IMR-90 (cell line): ENCODE results near the gene BMP7. TPM values are rescaled to one million over a fixed set of nuclear protein-coding genes. Genes with fewer than 3 reads are reported as not detected.

Experiments used
- ATAC-seq: fragments of 200-7000 bp; cut with Tn5 transposase; 2 replicates; pipeline ENCODE4 v1.9.1; 2020; ENCODE audit warnings: low read depth, mild to moderate bottlenecking, moderate library complexity
- BruUV-seq: library from RNA; stranded (reverse); fragments of 400-500 nt; replicated peaks from 2 replicates; lab custom pipeline; 2021; lab: Mats Ljungman, UMichigan
- CTCF ChIA-PET: fragments of 300-600 bp; formaldehyde crosslinking; extraction: SDS; loops from one replicate; lab custom pipeline; 2021; ENCODE audit warnings: antibody characterized with exemption; lab: Yijun Ruan, JAX
- POLR2A ChIA-PET: fragments of 300-600 bp; sonication (Branson Sonifier 250); formaldehyde crosslinking; loops from one replicate; lab custom pipeline; 2022; ENCODE audit warnings: antibody characterized with exemption; ENCODE audit not compliant: unreplicated experiment; lab: Charles Lee
- DNase-seq: peaks from one replicate; pipeline ENCODE4 v3.0.0; 2013
- H2AFZ ChIP-seq: replicated peaks from 2 replicates; pipeline ENCODE3; 2013; ENCODE audit warnings: low read length, mild to moderate bottlenecking; ENCODE audit not compliant: poor library complexity
- H2AK5ac ChIP-seq: 2 replicates; pipeline ENCODE4 v1.6.1; 2013; ENCODE audit warnings: low read depth, low read length, inconsistent platforms
- H2AK9ac ChIP-seq: replicated peaks from 2 replicates; pipeline ENCODE3; 2013; ENCODE audit warnings: mild to moderate bottlenecking, low read depth, low read length, moderate library complexity; ENCODE audit not compliant: poor library complexity
- H2BK120ac ChIP-seq: 2 replicates; pipeline ENCODE4 v1.6.1; 2013; ENCODE audit warnings: low read depth, low read length, inconsistent platforms
- H2BK15ac ChIP-seq: 3 replicates; pipeline ENCODE4 v1.6.1; 2013; ENCODE audit warnings: low read depth, low read length, inconsistent platforms
- H2BK20ac ChIP-seq: 2 replicates; pipeline ENCODE4 v1.6.1; 2013; ENCODE audit warnings: low read depth, mild to moderate bottlenecking, inconsistent platforms, low read length, moderate library complexity
- H2BK5ac ChIP-seq: 2 replicates; pipeline ENCODE4 v1.6.1; 2013; ENCODE audit warnings: mild to moderate bottlenecking, low read depth, low read length, inconsistent platforms; ENCODE audit not compliant: poor library complexity, severe bottlenecking
- H3K14ac ChIP-seq: replicated peaks from 2 replicates; pipeline ENCODE4 v1.6.1; 2013; ENCODE audit warnings: low read depth, low read length, inconsistent platforms
- H3K18ac ChIP-seq: 2 replicates; pipeline ENCODE4 v1.6.1; 2013; ENCODE audit warnings: low read depth, low read length, control low read depth
- H3K23ac ChIP-seq: 2 replicates; pipeline ENCODE4 v1.6.1; 2013; ENCODE audit warnings: low read depth, low read length, inconsistent platforms
- H3K27ac ChIP-seq: 2 replicates; pipeline ENCODE4 v1.5.1; 2013; ENCODE audit warnings: mild to moderate bottlenecking, control low read depth, low read length; ENCODE audit not compliant: insufficient read depth
- H3K27me3 ChIP-seq: 2 replicates; pipeline ENCODE4 v1.6.1; 2013; ENCODE audit warnings: low read length; ENCODE audit not compliant: control insufficient read depth, insufficient read depth
- H3K36me3 ChIP-seq: 2 replicates; pipeline ENCODE4 v1.6.1; 2013; ENCODE audit warnings: low read length, mixed read lengths; ENCODE audit not compliant: control insufficient read depth, insufficient read depth
- H3K4ac ChIP-seq: 2 replicates; pipeline ENCODE4 v1.6.1; 2013; ENCODE audit warnings: low read depth, low read length, inconsistent platforms
- H3K4me1 ChIP-seq: 2 replicates; pipeline ENCODE4 v1.6.1; 2013; ENCODE audit warnings: low read length, mixed read lengths; ENCODE audit not compliant: control insufficient read depth, insufficient read depth
- H3K4me2 ChIP-seq: 2 replicates; pipeline ENCODE4 v1.6.1; 2013; ENCODE audit warnings: low read depth, mild to moderate bottlenecking, control low read depth, low read length, moderate library complexity
- H3K4me3 ChIP-seq: 2 replicates; pipeline ENCODE4 v1.5.1; 2013; ENCODE audit warnings: low read depth, mild to moderate bottlenecking, control low read depth, low read length, moderate library complexity; ENCODE audit not compliant: insufficient read depth
- H3K56ac ChIP-seq: 2 replicates; pipeline ENCODE4 v1.6.1; 2013; ENCODE audit warnings: low read length, inconsistent platforms; ENCODE audit not compliant: insufficient read depth; ENCODE audit errors: extremely low read depth
- H3K79me1 ChIP-seq, 2 experiments: 2 replicates each; pipeline ENCODE4 v1.6.1; 2013; ENCODE audit warnings: low read length in 2 of 2, inconsistent platforms in 1 of 2, low read depth in 1 of 2
- H3K9ac ChIP-seq: 2 replicates; pipeline ENCODE4 v1.6.1; 2013; ENCODE audit warnings: low read depth, low read length, control low read depth
- H3K9me1 ChIP-seq: 2 replicates; pipeline ENCODE4 v1.6.1; 2013; ENCODE audit warnings: low read length, inconsistent platforms; ENCODE audit not compliant: insufficient read depth
- H3K9me3 ChIP-seq: 2 replicates; pipeline ENCODE4 v1.6.1; 2013; ENCODE audit warnings: low read length; ENCODE audit not compliant: control insufficient read depth, insufficient read depth
- H4K20me1 ChIP-seq: 2 replicates; pipeline ENCODE4 v1.6.1; 2013; ENCODE audit warnings: low read length, inconsistent platforms; ENCODE audit not compliant: insufficient read depth
- H4K5ac ChIP-seq: 2 replicates; pipeline ENCODE4 v1.6.1; 2013; ENCODE audit warnings: mild to moderate bottlenecking, low read depth, low read length, control low read depth
- H4K8ac ChIP-seq, 2 experiments: 2 replicates each; pipeline ENCODE4 v1.6.1; 2013; ENCODE audit warnings: low read depth in 2 of 2, low read length in 2 of 2, control low read depth in 1 of 2, inconsistent platforms in 1 of 2
- H4K91ac ChIP-seq: 2 replicates; pipeline ENCODE4 v1.6.1; 2013; ENCODE audit warnings: low read depth, low read length, inconsistent platforms; ENCODE audit not compliant: insufficient read depth
- CEBPB ChIP-seq: IDR thresholded peaks from 2 replicates; pipeline ENCODE4 v1.6.1; 2012; ENCODE audit warnings: low read depth, low read length, improper control_type of control experiment
- CTCF ChIP-seq: conservative IDR thresholded peaks from 2 replicates; pipeline ENCODE4 v1.5.1; 2012; ENCODE audit warnings: mild to moderate bottlenecking, low read depth, low read length, improper control_type of control experiment
- ELK1 ChIP-seq: fragments of 150-350 bp; IDR thresholded peaks from 2 replicates; pipeline ENCODE4 v1.6.1; 2016; ENCODE audit warnings: low read depth, mild to moderate bottlenecking, low read length, moderate library complexity, borderline replicate concordance
- FOS ChIP-seq: fragments of 150-350 bp; IDR thresholded peaks from 2 replicates; pipeline ENCODE4 v1.6.1; 2016; ENCODE audit warnings: low read depth, low read length
- MAFK ChIP-seq: IDR thresholded peaks from 2 replicates; pipeline ENCODE4 v1.6.1; 2012; ENCODE audit warnings: low read depth, low read length, improper control_type of control experiment
- MAZ ChIP-seq: IDR thresholded peaks from 2 replicates; pipeline ENCODE4 v1.6.1; 2012; ENCODE audit warnings: low read depth, mild to moderate bottlenecking, low read length, improper control_type of control experiment, moderate library complexity, borderline replicate concordance
- MXI1 ChIP-seq: IDR thresholded peaks from 2 replicates; pipeline ENCODE4 v1.6.1; 2012; ENCODE audit warnings: low read depth, mild to moderate bottlenecking, low read length, moderate library complexity, borderline replicate concordance
- NFE2L2 ChIP-seq: fragments of 150-350 bp; IDR thresholded peaks from 2 replicates; pipeline ENCODE4 v1.6.1; 2016; ENCODE audit warnings: low read depth, mild to moderate bottlenecking, low read length
- POLR2A ChIP-seq: IDR thresholded peaks from 2 replicates; pipeline ENCODE4 v1.6.1; 2012; ENCODE audit warnings: mild to moderate bottlenecking, low read depth, low read length
- RAD21 ChIP-seq: IDR thresholded peaks from 2 replicates; pipeline ENCODE4 v1.6.1; 2012; ENCODE audit warnings: low read length, improper control_type of control experiment
- RCOR1 ChIP-seq: IDR thresholded peaks from 2 replicates; pipeline ENCODE4 v1.6.1; 2012; ENCODE audit warnings: mild to moderate bottlenecking, low read length, improper control_type of control experiment; ENCODE audit not compliant: insufficient replicate concordance
- RFX5 ChIP-seq: IDR thresholded peaks from 2 replicates; pipeline ENCODE4 v1.8.0; 2012; ENCODE audit warnings: low read depth, mild to moderate bottlenecking, low read length, moderate library complexity
- SMC3 ChIP-seq: fragments of 150-350 bp; IDR thresholded peaks from 2 replicates; pipeline ENCODE4 v1.6.1; 2016; ENCODE audit warnings: low read depth, mild to moderate bottlenecking, antibody characterized with exemption, low read length, moderate library complexity
- USF2 ChIP-seq: fragments of 150-350 bp; IDR thresholded peaks from 2 replicates; pipeline ENCODE4 v1.6.1; 2017; ENCODE audit warnings: mild to moderate bottlenecking, antibody characterized with exemption, low read length, low read depth
- WGBS, 2 experiments: methylation state at CpG; one replicate each; pipeline versions ENCODE4 v1.1.5 to v1.1.7; 2013; ENCODE audit warnings: missing lambda C conversion rate in 2 of 2; ENCODE audit not compliant: insufficient read length in 1 of 2; ENCODE audit errors: extremely low coverage in 2 of 2; 5-methylcytosine and 5-hydroxymethylcytosine counted together
- dilution Hi-C: fragments of 300-500 bp; cut with HindIII; formaldehyde crosslinking; loops from one replicate; pipeline ENCODE4 v1.14.3; 2018; ENCODE audit warnings: low sequenced_read_pairs; ENCODE audit not compliant: unreplicated experiment
- in situ Hi-C: fragments of 300-500 bp; cut with MboI; formaldehyde crosslinking; loops from 3 replicates; pipeline ENCODE4 v1.14.3; 2019; ENCODE audit warnings: low sequenced_read_pairs, inconsistent platforms, mixed read lengths
- intact Hi-C: fragments of 100-400 bp; cut with micrococcal nuclease; formaldehyde crosslinking; loops from 2 replicates; pipeline ENCODE4 v1.10.0; 2022
- polyA plus RNA-seq, 3 experiments: library from polyadenylated mRNA; depleted of rRNA; stranded (reverse); fragments of >200 nt; gene quantifications; 2 replicates each; pipeline ENCODE4 v1.2.3, GENCODE V29; 2012; ENCODE audit warnings: low replicate concordance in 1 of 3
- total RNA-seq: library from RNA; depleted of rRNA; stranded (reverse); fragments of >200 nt; gene quantifications from 2 replicates; pipeline ENCODE4 v1.2.3, GENCODE V29; 2012

Gene BMP7
- total and polyA plus RNA-seq, 2 of the 4 experiments (the other 2 are of a cell fraction): not detected

- intact Hi-C loops (no loop called here), in situ Hi-C loops (no loop called here), dilution Hi-C loops (no loop called here)
- DNase-seq (no peak), ATAC-seq (no peak)
- no peak overlapping the region for H2BK5ac ChIP-seq
- TF ChIP-seq RAD21 (no peak), ELK1 (no peak), CEBPB (no peak), MXI1 (no peak), RFX5 (no peak), NFE2L2 (no peak), FOS (no peak), CTCF (no peak), SMC3 (no peak), POLR2A (no peak), USF2 (no peak), MAZ (no peak), RCOR1 (no peak), MAFK (no peak)
- no peak overlapping the region for H2AFZ ChIP-seq
- WGBS, 2 experiments: 20% methylated on average over 1 of the region's 4 CpGs; no CpG with 5 or more reads in 1 of the 2 experiments
- no peak overlapping the region for H3K18ac ChIP-seq
- H2AK5ac ChIP-seq: no peak overlapping the region
- no peak overlapping the region for H3K56ac ChIP-seq
- H4K8ac ChIP-seq: no peak overlapping the region
- H3K4ac ChIP-seq: no peak overlapping the region
- no peaks in the 10 kb centered on the region for H3K36me3 ChIP-seq
- H3K4me2 ChIP-seq: no peak overlapping the region
- no peak overlapping the region for H2BK120ac ChIP-seq
- no peak overlapping the region for H3K9ac ChIP-seq
- H4K91ac ChIP-seq: no peak overlapping the region
- H4K20me1 ChIP-seq: no peaks in the 10 kb centered on the region
- CTCF ChIA-PET: no interaction called here
- no peak overlapping the region for H2BK15ac ChIP-seq
- no peak overlapping the region for H3K4me3 ChIP-seq
- BruUV-seq: no TSS peak
- H3K14ac ChIP-seq: no peak overlapping the region
- H4K5ac ChIP-seq: no peak overlapping the region
- H3K9me1 ChIP-seq: no peaks in the 10 kb centered on the region
- no peaks in the 10 kb centered on the region for H3K27me3 ChIP-seq
- no peak overlapping the region for H2AK9ac ChIP-seq
- no peak overlapping the region for H3K23ac ChIP-seq
- H3K4me1 ChIP-seq: no peaks in the 10 kb centered on the region
- no peak overlapping the region for H2BK20ac ChIP-seq
- H3K9me3 ChIP-seq: no peaks in the 10 kb centered on the region
- H3K79me1 ChIP-seq: no peaks in the 10 kb centered on the region
- no peak overlapping the region for H3K27ac ChIP-seq
- POLR2A ChIA-PET: no interaction called here
These were observed 24.0 kb downstream of the BMP7 start for GRCh38 chr20:57242414-57242813.
